ENCODE measurements around the gene TSPAN32.
A peak's percentile ranks its signal among the peaks of the same experiment; 100 is the strongest.

The TSPAN32 gene

DNA sequence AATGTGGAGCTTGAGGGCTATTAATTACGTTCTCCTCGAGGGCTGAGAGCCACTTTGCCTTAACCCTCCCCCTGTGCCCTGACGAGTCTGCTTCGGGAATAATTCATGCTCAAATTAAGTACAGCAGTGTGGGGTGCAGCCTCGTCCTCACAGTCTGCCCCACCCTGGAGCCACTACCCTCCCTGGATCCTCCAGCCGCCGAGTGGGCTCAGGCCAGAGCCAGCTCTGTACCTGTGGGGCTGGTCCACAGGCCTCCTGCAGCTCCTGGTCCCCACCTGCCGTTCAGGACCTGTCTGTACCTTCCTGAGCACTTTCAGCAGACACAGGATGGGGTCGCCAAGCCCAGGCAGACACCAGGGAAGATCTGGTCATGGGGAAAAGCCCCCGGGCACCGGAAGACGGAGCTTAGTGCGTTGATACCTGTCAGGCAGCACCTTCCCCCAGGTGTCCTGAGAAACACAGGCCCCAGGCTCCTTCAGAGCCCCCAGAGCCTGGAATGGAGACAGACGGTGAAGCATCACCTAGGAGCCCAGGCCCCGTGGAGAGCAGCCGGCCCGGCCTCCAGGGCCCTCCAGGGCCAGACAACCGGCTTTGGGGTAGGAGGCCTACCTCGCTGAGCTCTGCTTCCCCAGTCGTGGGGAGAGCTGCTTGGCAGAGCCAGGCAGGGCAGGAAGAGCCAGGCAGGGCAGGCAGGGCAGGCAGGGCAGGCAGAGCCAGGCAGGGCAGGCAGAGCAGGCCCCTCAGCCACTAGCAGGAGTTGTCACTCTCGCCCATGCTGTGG lies 9.7 kb downstream of the TSPAN32 start:
- Histone ChIP-seq H3K9ac (peak overlapping the region in 2 of 11 experiments; percentile 18 to 19; a peak in 1 of 22 replicates), H3K4me3 (no peak overlapping the region), H4K20me1 (peaks cover 0 to 5% (median 0%) of the 10 kb centered on the region in 11 experiments; a peak in 1 of 22 replicates), H3K36me3 (no peaks in the 10 kb centered on the region), H3K9me3 (replicated peaks in 1 of 11) (no peaks in the 10 kb centered on the region), H3K27me3 (peaks cover 0 to 6% (median 0%) of the 10 kb centered on the region in 11 experiments; a peak in 2 of 22 replicates), H3K4me2 (peak overlapping the region in 3 of 11 experiments; percentile 43 to 59 (median 44); a peak in 4 of 22 replicates), H3K27ac (no peak overlapping the region), H3K4me1 (peaks cover 42 to 63% (median 53%) of the 10 kb centered on the region in 10 experiments)
- no peak for TF ChIP-seq Cebpa-rat (IDR thresholded peaks at IDR 0.05)

DNA sequence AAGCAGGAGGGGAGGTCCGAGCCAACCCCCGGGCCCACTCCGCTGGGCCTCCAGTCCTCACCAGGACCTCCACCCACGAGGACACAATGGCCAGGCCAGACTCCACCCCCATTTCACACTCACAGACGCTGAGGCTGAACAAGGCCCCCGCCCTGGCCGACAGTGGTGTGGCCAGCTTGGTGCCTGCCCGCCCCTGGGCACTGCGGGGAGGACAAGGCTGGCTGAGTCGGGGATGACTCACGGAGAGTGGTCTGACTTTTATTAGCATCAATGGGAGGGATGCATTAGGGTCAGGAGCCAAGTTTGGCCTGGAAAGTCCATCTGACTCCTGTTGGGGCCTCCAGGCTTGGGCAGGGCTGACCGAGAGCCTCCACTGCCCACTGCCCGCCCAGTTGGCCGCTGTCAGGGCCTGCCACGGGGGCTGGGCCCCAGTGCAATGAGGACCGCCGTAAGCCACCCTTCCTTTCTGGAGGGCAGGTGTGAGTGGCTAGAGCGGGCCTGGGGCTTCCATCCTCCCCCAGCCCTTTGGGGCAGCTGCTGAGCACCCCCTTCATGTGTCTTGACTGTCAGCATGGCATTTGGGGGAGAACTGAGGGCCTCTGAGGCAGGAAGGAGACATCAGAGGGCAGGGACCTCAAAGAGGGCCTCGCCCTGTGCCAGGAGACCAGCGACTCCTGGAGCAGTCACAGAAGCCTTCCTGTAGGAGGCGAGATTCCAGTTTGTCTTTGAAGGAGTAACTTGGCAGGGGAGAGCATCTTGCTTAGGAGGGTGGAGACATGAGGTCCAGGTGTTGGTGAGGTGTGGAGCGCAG lies 10.6 kb downstream of the TSPAN32 start:
- H3K36me3 ChIP-seq, result no peaks in the 10 kb centered on the region
- H4K20me1 ChIP-seq, result peaks cover 0 to 5% (median 0%) of the 10 kb centered on the region in 11 experiments; a peak in 1 of 22 replicates
- H3K4me3 ChIP-seq, result no peak overlapping the region
- TF ChIP-seq Cebpa-rat (IDR thresholded peaks at IDR 0.05), result no peak
- peaks cover 0 to 7% (median 1%) of the 10 kb centered on the region in 11 experiments; a peak in 10 of 22 replicates for H3K9me3 ChIP-seq (replicated peaks in 1 of 11)
- no peak overlapping the region; a peak in 1 of 22 replicates for H3K27ac ChIP-seq
- H3K27me3 ChIP-seq, result peaks cover 0 to 13% (median 0%) of the 10 kb centered on the region in 11 experiments; a peak in 2 of 22 replicates
- peak overlapping the region in 1 of 11 experiments; percentile 19; a peak in 2 of 22 replicates for H3K9ac ChIP-seq
- H3K4me1 ChIP-seq, result peaks cover 44 to 61% (median 50%) of the 10 kb centered on the region in 10 experiments
- H3K4me2 ChIP-seq, result peak overlapping the region in 5 of 11 experiments; percentile 22 to 59 (median 44); a peak in 7 of 22 replicates

DNA sequence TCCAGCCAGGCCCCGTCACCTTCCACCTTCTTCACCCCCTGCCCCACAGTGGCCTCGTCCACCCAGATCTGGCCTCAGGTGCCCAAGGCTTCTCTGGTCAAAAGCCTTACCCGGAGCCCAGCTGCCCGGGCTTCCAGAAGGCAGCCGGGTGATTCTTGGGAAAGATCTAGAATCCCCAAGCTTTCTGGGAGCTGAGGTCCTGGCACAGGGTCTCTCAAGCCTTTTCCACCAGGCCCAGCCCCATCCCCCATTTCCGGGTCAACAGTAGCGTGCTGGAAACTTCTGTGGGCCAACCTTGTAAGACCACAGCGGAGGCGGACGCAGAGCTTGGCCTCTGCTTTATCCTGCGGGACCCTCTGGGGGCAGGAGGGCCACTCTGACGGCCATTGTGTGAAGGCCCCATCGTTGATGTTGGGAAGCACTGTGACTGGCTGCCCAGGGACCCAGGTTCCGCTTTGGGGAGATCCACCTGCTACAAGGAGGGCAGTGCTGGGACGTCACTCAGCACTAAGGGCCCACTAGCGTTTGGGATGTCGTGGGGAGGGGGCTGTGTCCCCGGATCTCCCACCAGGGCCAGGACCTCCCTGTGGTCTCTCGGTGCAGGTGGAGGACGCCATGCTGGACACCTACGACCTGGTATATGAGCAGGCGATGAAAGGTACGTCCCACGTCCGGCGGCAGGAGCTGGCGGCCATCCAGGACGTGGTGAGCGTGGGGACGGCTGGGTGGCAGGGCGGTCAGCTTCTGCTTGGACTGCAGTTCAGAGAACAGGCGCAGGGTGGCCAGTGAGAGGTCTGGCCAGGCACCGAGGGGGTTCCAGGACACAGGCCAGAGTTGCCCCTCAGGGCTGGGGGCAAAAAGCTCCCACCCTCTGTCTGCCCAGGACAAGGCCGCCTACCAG lies 11.5 kb downstream of the TSPAN32 start:
- Histone ChIP-seq H3K4me3 (no peak overlapping the region), H4K20me1 (peaks cover 0 to 5% (median 0%) of the 10 kb centered on the region in 11 experiments; a peak in 1 of 22 replicates), H3K4me2 (peak overlapping the region in 6 of 11 experiments; percentile 3 to 95 (median 78); a peak in 6 of 22 replicates), H3K27me3 (peaks cover 0 to 17% (median 0%) of the 10 kb centered on the region in 11 experiments; a peak in 2 of 22 replicates), H3K4me1 (peaks cover 43 to 57% (median 46%) of the 10 kb centered on the region in 10 experiments), H3K36me3 (no peaks in the 10 kb centered on the region), H3K27ac (no peak overlapping the region), H3K9ac (peak overlapping the region in 1 of 11 experiments; percentile 7; a peak in 2 of 22 replicates), H3K9me3 (replicated peaks in 1 of 11) (peaks cover 0 to 14% (median 7%) of the 10 kb centered on the region in 11 experiments; a peak in 11 of 22 replicates)
- TF ChIP-seq Cebpa-rat (IDR thresholded peaks at IDR 0.05), result no peak

DNA sequence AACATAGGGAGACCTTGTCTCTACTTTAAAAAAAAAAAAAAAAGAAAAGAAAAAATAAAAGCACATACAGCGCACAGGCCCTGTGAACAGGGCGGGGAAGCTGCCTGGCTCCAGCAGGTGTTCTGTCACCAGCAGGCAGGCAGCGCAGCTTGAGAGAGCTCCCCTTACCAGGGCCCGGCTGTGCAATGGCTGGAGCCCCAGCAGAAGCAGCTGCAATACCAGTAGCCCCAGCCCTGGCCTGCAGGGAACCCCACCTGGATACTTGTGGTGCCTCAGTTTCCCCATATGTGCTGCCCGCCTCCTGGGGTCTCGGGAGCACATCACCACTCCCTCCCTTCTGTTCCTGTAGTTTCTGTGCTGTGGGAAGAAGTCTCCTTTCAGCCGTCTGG lies 12.3 kb downstream of the TSPAN32 start:
- Histone ChIP-seq H3K4me3 (no peak overlapping the region), H3K4me1 (peaks cover 43 to 57% (median 46%) of the 10 kb centered on the region in 10 experiments), H3K36me3 (no peaks in the 10 kb centered on the region), H3K9me3 (replicated peaks in 1 of 11) (peaks cover 0 to 14% (median 7%) of the 10 kb centered on the region in 11 experiments; a peak in 11 of 22 replicates), H3K27ac (peak overlapping the region in 8 of 11 experiments; percentile 69 to 85 (median 78); a peak in 12 of 22 replicates), H3K9ac (peak overlapping the region in 7 of 11 experiments; percentile 56 to 71 (median 68); a peak in 7 of 22 replicates), H3K27me3 (peaks cover 0 to 17% (median 0%) of the 10 kb centered on the region in 11 experiments; a peak in 2 of 22 replicates), H4K20me1 (peaks cover 0 to 5% (median 0%) of the 10 kb centered on the region in 11 experiments; a peak in 1 of 22 replicates), H3K4me2 (peak overlapping the region; percentile 67 to 99 (median 84))
- TF ChIP-seq Cebpa-rat (IDR thresholded peaks at IDR 0.05), result no peak

DNA sequence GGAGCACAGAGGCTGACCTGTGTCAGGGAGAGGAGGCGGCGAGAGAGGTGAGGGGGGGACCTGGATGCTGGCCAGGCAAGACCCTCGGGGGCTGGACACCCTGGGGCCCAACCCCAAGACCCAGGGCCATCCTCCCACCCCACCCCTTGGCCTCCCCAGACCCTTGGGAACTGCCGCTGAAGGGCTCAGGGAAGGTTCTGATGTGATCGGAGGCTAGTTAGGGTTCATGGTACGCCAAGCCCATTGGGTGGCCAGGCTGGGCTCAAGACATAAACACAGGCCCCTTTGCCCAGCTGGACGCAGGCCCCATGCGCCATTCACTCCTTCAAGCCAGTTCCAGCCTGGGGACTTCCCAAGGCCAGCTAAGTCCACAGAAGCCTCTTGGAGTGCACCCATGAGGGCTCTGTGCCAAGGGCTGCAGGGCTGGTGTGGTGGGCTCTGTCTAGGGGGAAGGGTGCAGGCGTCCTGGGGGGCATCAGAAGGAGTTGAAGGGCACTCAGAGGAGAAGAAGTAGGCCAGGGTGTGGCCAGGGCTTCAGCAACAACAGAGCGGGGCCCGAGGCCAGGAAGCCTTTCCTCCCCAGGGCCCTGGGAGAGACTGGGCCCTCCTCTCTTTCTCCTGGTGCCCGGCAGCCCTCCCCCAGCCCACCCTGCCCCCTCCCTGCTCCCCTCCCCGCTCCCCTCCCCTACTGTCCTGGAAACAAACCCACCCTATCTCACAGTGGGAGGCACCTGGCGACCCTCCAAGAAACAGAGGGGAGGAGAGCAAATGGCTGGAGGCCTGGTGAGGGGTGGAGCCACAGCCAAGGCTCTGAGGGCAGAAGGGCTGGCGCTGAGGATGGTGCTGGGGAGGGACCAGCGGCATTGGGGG lies 12.9 kb downstream of the TSPAN32 start:
- Histone ChIP-seq H3K4me1 (peaks cover 43 to 57% (median 46%) of the 10 kb centered on the region in 10 experiments), H3K27me3 (peaks cover 0 to 17% (median 0%) of the 10 kb centered on the region in 11 experiments; a peak in 2 of 22 replicates), H3K9me3 (replicated peaks in 1 of 11) (peaks cover 0 to 14% (median 7%) of the 10 kb centered on the region in 11 experiments; a peak in 11 of 22 replicates), H3K36me3 (no peaks in the 10 kb centered on the region), H4K20me1 (peaks cover 0 to 5% (median 0%) of the 10 kb centered on the region in 11 experiments; a peak in 1 of 22 replicates), H3K27ac (peak overlapping the region in 10 of 11 experiments; percentile 22 to 85 (median 78); a peak in 18 of 22 replicates), H3K9ac (peak overlapping the region; percentile 25 to 75 (median 68); a peak in 19 of 22 replicates), H3K4me3 (peak overlapping the region in 3 of 10 experiments; percentile 5 to 36 (median 19); a peak in 2 of 20 replicates), H3K4me2 (peak overlapping the region; percentile 67 to 99 (median 95))
- TF ChIP-seq Cebpa-rat (IDR thresholded peaks at IDR 0.05), result no peak

DNA sequence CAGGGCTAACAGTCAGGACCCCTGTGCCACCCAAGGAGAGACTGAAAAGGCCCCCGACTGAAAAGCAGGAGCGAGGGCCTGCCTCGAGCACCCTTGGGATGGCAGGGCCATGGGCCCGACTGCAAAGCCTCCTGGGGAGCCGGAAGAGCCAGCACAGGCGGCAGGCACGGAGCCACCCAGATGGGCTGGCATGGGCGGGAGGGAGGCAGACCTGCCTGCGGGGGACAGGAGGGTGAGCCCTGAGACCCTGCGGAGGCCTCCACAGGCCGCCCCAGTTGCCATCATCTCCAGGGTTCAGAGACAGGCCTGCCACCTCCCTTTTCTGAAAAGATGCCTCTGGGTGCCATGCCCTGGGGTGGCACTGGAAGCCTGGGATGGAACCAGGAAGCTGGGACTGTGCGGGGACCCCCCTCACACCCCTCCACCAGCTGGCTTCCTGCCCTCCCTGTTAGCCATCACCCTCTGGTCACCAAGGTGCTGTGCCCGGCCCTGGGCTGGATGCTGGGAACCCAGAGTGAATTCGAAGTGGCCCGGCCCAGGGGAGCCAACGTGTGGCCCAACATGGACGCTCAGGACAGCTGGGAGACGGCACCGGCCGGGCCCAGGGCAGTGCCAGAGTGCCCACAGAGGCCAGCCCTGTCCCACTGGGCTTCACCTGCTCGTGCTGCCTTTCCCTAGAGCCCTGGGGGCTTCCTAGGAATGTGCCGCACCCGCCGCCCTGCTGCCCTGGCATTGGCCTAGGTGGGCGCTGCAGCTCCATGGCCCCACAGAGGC lies 13.8 kb downstream of the TSPAN32 start:
- peak overlapping the region in 9 of 11 experiments; percentile 65 to 85 (median 78); a peak in 18 of 22 replicates for H3K27ac ChIP-seq
- peaks cover 0 to 5% (median 0%) of the 10 kb centered on the region in 11 experiments; a peak in 1 of 22 replicates for H4K20me1 ChIP-seq
- H3K4me3 ChIP-seq, result peak overlapping the region in 5 of 10 experiments; percentile 3 to 36 (median 19); a peak in 4 of 20 replicates
- TF ChIP-seq Cebpa-rat (IDR thresholded peaks at IDR 0.05), result no peak
- peak overlapping the region; percentile 59 to 99 (median 95) for H3K4me2 ChIP-seq
- H3K9ac ChIP-seq, result peak overlapping the region; percentile 25 to 75 (median 58); a peak in 21 of 22 replicates
- H3K9me3 ChIP-seq (replicated peaks in 1 of 11), result peaks cover 0 to 14% (median 7%) of the 10 kb centered on the region in 11 experiments; a peak in 11 of 22 replicates
- H3K36me3 ChIP-seq, result no peaks in the 10 kb centered on the region
- peaks cover 43 to 61% (median 50%) of the 10 kb centered on the region in 10 experiments for H3K4me1 ChIP-seq
- peaks cover 0 to 17% (median 0%) of the 10 kb centered on the region in 11 experiments; a peak in 2 of 22 replicates for H3K27me3 ChIP-seq

Measured in BLaER1 treated with 17β-estradiol and CSF1 and Interleukin-3, amounts not matched to agents 10 nM and 100 nM (cell line).